Activated CD4-positive, CD25-positive, alpha-beta regulatory T cell treated with anti-CD3 and anti-CD28 coated beads, Interleukin-2, amount 50 U/mL, for 24 hours (primary cell): ENCODE results near the gene SUGP1.

Source experiments
- ATAC-seq, 2 donors: fragments of 150-1000 bp; cut with Tn5 transposase; one replicate each; pipeline ENCODE4 v1.10.0; 2021; ENCODE audit warnings: mild to moderate bottlenecking in 1 of 2, moderate library complexity in 1 of 2

The SUGP1 gene

DNA sequence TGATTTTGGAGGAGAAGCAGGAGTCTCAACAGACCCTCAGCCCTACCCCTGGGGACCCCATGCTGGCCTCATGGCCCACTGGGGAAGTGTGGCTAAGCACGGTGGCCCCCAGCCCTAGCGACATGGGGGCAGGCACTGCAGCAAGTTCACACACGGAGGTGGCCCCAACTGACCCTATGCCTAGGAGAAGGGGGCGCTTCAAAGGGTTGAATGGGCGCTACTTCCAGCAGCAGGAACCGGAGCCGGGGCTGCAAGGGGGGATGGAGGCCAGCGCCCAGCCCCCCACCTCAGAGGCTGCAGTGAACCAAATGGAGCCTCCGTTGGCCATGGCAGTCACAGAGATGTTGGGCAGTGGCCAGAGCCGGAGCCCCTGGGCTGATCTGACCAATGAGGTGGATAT lies 93.6 kb downstream of the SUGP1 start:
- ATAC-seq, result no peak

DNA sequence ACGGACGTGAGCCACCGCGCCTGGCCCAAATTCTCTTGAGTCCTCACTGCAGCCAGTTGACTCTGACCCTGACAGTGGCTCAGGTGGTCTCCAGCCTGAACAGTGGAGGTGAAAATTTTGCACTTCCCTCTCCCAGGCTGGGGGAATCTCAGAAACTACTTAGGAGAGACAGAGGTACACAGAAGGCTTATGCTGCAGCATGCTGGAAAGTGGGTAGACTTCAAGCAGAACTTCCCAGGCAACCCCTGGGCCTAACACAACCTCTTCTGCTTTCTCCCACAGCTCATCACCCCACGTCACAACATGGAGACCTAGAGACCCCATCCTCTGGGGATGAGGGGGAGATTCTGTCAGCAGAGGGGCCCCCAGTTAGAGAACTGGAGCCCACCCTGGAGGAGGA lies 94.1 kb downstream of the SUGP1 start:
- ATAC-seq, result no peak
